ENCODE measurements around the gene WDR44. TPM values are rescaled to one million over a fixed set of nuclear protein-coding genes. Genes with fewer than 3 reads are reported as not detected.

WDR44 gene
- polyA plus RNA-seq, 2 of the 4 experiments (the other 2 are of a cell fraction), result 9.9 to 22.1 TPM

GRCh38 chrX:118353081-118353850 is 7.4 kb downstream of the WDR44 start (continued):
- TF ChIP-seq HMGXB4 (CRISPR knock-in tag; IDR thresholded peaks at IDR 0.05; ENCODE audit: borderline replicate concordance) (no peak), BHLHE40 (IDR thresholded peaks at IDR 0.05; ENCODE audit: low read depth, low read length) (no peak), RCOR1 (IDR thresholded peaks at IDR 0.05; ENCODE audit: low read depth, low read length) (no peak), HOXB13 (CRISPR knock-in tag; IDR thresholded peaks at IDR 0.05; ENCODE audit: low read depth) (no peak), RAD21 (conservative IDR thresholded peaks at IDR 0.05 in 1 of 2, IDR thresholded peaks at IDR 0.05 in 1 of 2) (no peak), ZSCAN20 (CRISPR knock-in tag; IDR thresholded peaks at IDR 0.05) (no peak), CEBPB (IDR thresholded peaks at IDR 0.05) (no peak), FOXS1 (CRISPR knock-in tag; IDR thresholded peaks at IDR 0.05) (no peak), JUNB (IDR thresholded peaks at IDR 0.05) (no peak), E2F6 (IDR thresholded peaks at IDR 0.05; ENCODE audit: borderline replicate concordance, low read depth) (no peak), KDM1A (IDR thresholded peaks at IDR 0.05; ENCODE audit: low read depth) (no peak), GATA3 (IDR thresholded peaks at IDR 0.05; ENCODE audit: borderline replicate concordance) (no peak), FOSL2 (IDR thresholded peaks at IDR 0.05) (no peak), FOSL2 (CRISPR knock-in tag; IDR thresholded peaks at IDR 0.05) (no peak), EHF (CRISPR knock-in tag; IDR thresholded peaks at IDR 0.05) (no peak), RARB (CRISPR knock-in tag; IDR thresholded peaks at IDR 0.05) (no peak)

GRCh38 chrX:118355225-118355920 is 9.5 kb downstream of the WDR44 start:
- POLR2A ChIA-PET, result no interaction called here

More at GRCh38 chrX:118355225-118355920, 9.5 kb downstream of the WDR44 start:
- TF ChIP-seq ZFP36 (IDR thresholded peaks at IDR 0.05; ENCODE audit: borderline replicate concordance, partially characterized antibody), result no peak
- no peak for TF ChIP-seq NPAS2 (CRISPR knock-in tag; IDR thresholded peaks at IDR 0.05; ENCODE audit: borderline replicate concordance)
- TF ChIP-seq SMC3 (IDR thresholded peaks at IDR 0.05), result no peak
- TF ChIP-seq RCOR1 (IDR thresholded peaks at IDR 0.05; ENCODE audit: low read depth, low read length), result no peak
- TF ChIP-seq TP53 (CRISPR knock-in tag; IDR thresholded peaks at IDR 0.05), result no peak
- TF ChIP-seq POLR2A (IDR thresholded peaks at IDR 0.05; ENCODE audit: low read length), result no peak
- no peak for TF ChIP-seq CEBPB (IDR thresholded peaks at IDR 0.05)
- no peak for TF ChIP-seq CBX8 (IDR thresholded peaks at IDR 0.05)
- TF ChIP-seq ATOH8 (CRISPR knock-in tag; IDR thresholded peaks at IDR 0.05; ENCODE audit: low read depth), result no peak
- TF ChIP-seq USF2 (IDR thresholded peaks at IDR 0.05), result no peak
- TF ChIP-seq NFE2L2 (conservative IDR thresholded peaks at IDR 0.05; ENCODE audit: low read length), result no peak
- no peak for TF ChIP-seq TFCP2L1 (CRISPR knock-in tag; IDR thresholded peaks at IDR 0.05)
- TF ChIP-seq HMGXB4 (CRISPR knock-in tag; IDR thresholded peaks at IDR 0.05; ENCODE audit: borderline replicate concordance), result no peak
- TF ChIP-seq PBX3 (IDR thresholded peaks at IDR 0.05), result no peak
- Histone ChIP-seq H3K4me3 (no peak overlapping the region), H3K27ac (no peak overlapping the region), H3K4me1 (peaks cover 27% of the 10 kb centered on the region), H3K9me3 (no peaks in the 10 kb centered on the region), H3K4me2 (no peak overlapping the region)
- no peak for FAIRE-seq
- ATAC-seq, result no peak; a peak in 1 of 6 replicates
- no peak for DNase-seq (ENCODE audit: low read depth in 1 of 2, low spot score in 1 of 2)
- WGBS (ENCODE audit: missing lambda C conversion rate), result 82% methylated on average over 2 of the region's 2 CpGs
- CTCF ChIA-PET, result no interaction called here
